ENCODE results near the gene LRRC36. TPM values are rescaled to one million over a fixed set of nuclear protein-coding genes. Genes with fewer than 3 reads are reported as not detected.
"Not testable (repeated sequence)": the region's sequence is repeated elsewhere in the genome, so short reads cannot be mapped to it uniquely, and the experiment has no call there.

Gene LRRC36
- total and polyA plus RNA-seq, 8 donors, result 3.0 to 73.6 (median 55.7) TPM

DNA sequence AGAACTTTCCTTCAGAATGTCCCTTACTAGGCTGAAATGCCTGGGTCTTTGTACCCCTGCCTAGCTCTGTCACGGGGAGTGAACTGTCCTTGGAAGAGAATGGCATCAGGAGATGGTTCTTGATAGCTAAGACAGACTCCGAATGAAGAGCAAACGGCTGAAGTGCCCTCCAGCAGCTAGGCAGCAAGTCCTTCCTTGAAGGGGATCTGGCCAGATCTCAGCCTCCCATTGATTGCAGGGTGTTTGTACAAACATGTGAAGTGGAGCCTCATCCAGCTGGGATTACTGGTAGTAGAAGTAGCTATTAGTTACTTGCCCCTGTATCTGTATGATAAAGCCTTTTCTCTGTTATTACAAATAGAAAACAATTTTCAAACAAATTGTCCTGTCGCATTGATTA, 30.9 kb downstream of the LRRC36 start:
- no peaks in the 10 kb centered on the region for H3K36me3 ChIP-seq
- no peak overlapping the region for H3K27ac ChIP-seq
- ATAC-seq (peak; percentile 68), DNase-seq (no peak)
- no peaks in the 10 kb centered on the region for H3K4me1 ChIP-seq
- intact Hi-C loops (cut with DNase I), result no loop called here
- H3K27me3 ChIP-seq, result no peaks in the 10 kb centered on the region
- TF ChIP-seq, protein P1, sequence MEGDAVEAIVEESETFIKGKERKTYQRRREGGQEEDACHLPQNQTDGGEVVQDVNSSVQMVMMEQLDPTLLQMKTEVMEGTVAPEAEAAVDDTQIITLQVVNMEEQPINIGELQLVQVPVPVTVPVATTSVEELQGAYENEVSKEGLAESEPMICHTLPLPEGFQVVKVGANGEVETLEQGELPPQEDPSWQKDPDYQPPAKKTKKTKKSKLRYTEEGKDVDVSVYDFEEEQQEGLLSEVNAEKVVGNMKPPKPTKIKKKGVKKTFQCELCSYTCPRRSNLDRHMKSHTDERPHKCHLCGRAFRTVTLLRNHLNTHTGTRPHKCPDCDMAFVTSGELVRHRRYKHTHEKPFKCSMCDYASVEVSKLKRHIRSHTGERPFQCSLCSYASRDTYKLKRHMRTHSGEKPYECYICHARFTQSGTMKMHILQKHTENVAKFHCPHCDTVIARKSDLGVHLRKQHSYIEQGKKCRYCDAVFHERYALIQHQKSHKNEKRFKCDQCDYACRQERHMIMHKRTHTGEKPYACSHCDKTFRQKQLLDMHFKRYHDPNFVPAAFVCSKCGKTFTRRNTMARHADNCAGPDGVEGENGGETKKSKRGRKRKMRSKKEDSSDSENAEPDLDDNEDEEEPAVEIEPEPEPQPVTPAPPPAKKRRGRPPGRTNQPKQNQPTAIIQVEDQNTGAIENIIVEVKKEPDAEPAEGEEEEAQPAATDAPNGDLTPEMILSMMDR (IDR thresholded peaks at IDR 0.05), result no peak
- no peaks in the 10 kb centered on the region for H3K9me3 ChIP-seq
- H3K4me3 ChIP-seq, result no peak overlapping the region

DNA sequence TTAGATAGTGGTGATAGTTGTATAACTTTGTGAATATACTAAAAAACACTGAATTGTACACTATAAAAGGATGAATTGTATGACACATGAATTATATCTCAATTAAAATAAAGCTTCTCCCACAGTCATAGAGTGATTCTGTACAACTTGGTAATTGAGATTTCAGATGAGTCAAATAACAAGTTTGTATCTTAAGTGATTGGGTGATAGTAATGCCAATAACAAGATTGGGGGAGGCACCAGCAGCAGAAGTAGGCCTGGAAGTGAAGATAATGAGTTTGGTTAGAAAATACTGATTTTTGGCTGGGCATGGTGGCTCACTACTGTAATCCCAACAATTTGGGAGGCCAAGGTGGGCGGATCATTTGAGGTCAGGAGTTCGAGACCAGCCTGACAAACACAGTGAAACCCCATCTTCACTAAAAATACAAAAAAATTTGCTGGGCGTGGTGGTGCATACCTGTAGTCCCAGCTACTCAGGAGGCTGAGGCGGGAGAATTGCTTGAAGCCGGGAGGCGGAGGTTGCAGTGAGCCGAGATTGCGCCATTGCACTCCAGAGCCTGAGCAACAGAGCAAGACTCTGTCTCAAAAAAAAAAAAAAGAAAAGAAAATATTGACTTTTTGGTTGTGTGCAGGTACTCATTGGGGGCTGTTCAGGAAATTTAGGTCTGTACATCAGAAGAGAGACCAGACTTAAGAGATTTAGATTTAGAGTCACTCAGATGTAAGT, 33.1 kb downstream of the LRRC36 start:
- intact Hi-C loops (cut with DNase I); H3K9me3 ChIP-seq; H3K27me3 ChIP-seq; H3K36me3 ChIP-seq; H3K4me1 ChIP-seq; H3K27ac ChIP-seq; H3K4me3 ChIP-seq; ATAC-seq; DNase-seq: not testable (repeated sequence)

- Histone ChIP-seq H3K4me1 (peaks cover 5 to 21% of the 10 kb centered on the region in 2 donors), H3K9me3 (no peaks in the 10 kb centered on the region), H3K4me3 (no peak overlapping the region), H3K27me3 (no peaks in the 10 kb centered on the region), H3K36me3 (no peaks in the 10 kb centered on the region), H3K27ac (no peak overlapping the region)
- no peak for DNase-seq
- intact Hi-C loops (cut with DNase I), result no loop called here
- TF ChIP-seq, protein P1 (IDR thresholded peaks at IDR 0.05), result no peak
- no peak for ATAC-seq
Measured at GRCh38 chr16:67361038-67361437, 34.4 kb downstream of the LRRC36 start.

DNA sequence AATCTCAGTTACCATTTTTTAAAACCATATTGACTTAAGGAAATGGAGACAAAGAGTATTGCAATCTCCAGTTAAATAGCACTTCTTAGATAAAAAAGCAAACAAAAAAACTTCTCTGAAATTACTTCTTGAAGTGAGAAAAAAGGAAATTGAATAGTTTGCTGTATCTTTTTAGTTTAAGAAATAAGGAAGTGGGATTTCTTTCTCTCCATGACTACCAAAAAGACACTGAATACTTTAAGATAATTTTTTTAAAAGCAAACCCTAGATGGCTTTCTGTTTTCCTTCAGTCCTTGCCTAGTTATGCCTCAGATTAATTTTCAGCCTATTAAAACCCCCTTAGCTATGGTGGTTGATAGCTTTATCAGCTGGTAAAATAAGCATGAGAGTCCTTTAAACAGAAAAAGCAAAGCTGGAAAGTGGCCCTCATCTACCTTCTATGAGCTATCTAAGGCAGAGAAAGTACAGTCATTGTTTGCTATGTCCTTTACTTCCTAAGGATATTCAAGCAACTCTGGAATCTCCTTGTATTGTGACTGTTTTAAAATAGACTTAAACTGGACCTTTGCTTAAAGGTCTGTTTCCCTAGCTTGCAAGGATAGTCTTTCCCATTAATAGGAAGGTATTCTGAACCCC, 38.1 kb downstream of the LRRC36 start:
- ATAC-seq, result peak; percentile 74
- H3K27ac ChIP-seq, result peak overlapping the region; percentile 69
- intact Hi-C loops (cut with DNase I), result no loop called here
- H3K4me1 ChIP-seq, result peaks cover 5 to 24% of the 10 kb centered on the region in 2 donors
- H3K9me3 ChIP-seq, result no peaks in the 10 kb centered on the region
- TF ChIP-seq, protein P1 (IDR thresholded peaks at IDR 0.05), result no peak
- no peaks in the 10 kb centered on the region for H3K36me3 ChIP-seq
- DNase-seq, result peak in 1 of 4 donors; percentile 21
- peak overlapping the region in 1 of 2 donors; percentile 8 for H3K4me3 ChIP-seq
- no peaks in the 10 kb centered on the region for H3K27me3 ChIP-seq

- no peak overlapping the region for H3K4me3 ChIP-seq
- no peak for DNase-seq
- H3K36me3 ChIP-seq, result no peaks in the 10 kb centered on the region
- TF ChIP-seq, protein P1 (IDR thresholded peaks at IDR 0.05), result no peak
- peaks cover 0 to 6% of the 10 kb centered on the region in 2 donors for H3K4me1 ChIP-seq
- H3K27ac ChIP-seq, result no peak overlapping the region
- ATAC-seq, result no peak
- H3K9me3 ChIP-seq, result no peaks in the 10 kb centered on the region
- intact Hi-C loops (cut with DNase I), result no loop called here
- no peaks in the 10 kb centered on the region for H3K27me3 ChIP-seq
Measured at GRCh38 chr16:67370661-67371060, 44.0 kb downstream of the LRRC36 start.
